NCI-H2171 (cell line): ENCODE data around the gene ASGR2.
"Not testable (repeated sequence)": the region's sequence is repeated elsewhere in the genome, so short reads cannot be mapped to it uniquely, and the experiment has no call there.

Experiments used
- DNase-seq: peaks from one replicate; lab custom pipeline; 2025; lab: John Stamatoyannopoulos, UW

ASGR2 gene

GRCh38 chr17:7124923-7125322 lies 10.3 kb upstream of the ASGR2 start:
- no peak for DNase-seq

- no peak for DNase-seq
Measured at GRCh38 chr17:7123844-7124243, 9.2 kb upstream of the ASGR2 start.

- no peak for DNase-seq
Measured at GRCh38 chr17:7122381-7122780, 7.8 kb upstream of the ASGR2 start.

GRCh38 chr17:7120635-7121034 lies 6.0 kb upstream of the ASGR2 start:
- not testable (repeated sequence) for DNase-seq

GRCh38 chr17:7120123-7120522 lies 5.5 kb upstream of the ASGR2 start:
- DNase-seq: no peak

GRCh38 chr17:7119314-7119713 lies 4.7 kb upstream of the ASGR2 start:
- no peak for DNase-seq

- DNase-seq: no peak
Measured at GRCh38 chr17:7114875-7115614, 423 bp upstream of the ASGR2 start.

GRCh38 chr17:7113273-7114071 lies 1.1 kb downstream of the ASGR2 start:
- DNase-seq: no peak

- DNase-seq: no peak
Measured at GRCh38 chr17:7112510-7113108, 2.0 kb downstream of the ASGR2 start.

- no peak for DNase-seq
Measured at GRCh38 chr17:7111784-7112509, 2.7 kb downstream of the ASGR2 start.

GRCh38 chr17:7110617-7111306 lies 3.9 kb downstream of the ASGR2 start:
- DNase-seq: no peak

GRCh38 chr17:7109461-7110322 lies 4.9 kb downstream of the ASGR2 start:
- no peak for DNase-seq

- no peak for DNase-seq
Measured at GRCh38 chr17:7108981-7109380, 5.6 kb downstream of the ASGR2 start.

GRCh38 chr17:7108560-7108925 lies 6.1 kb downstream of the ASGR2 start:
- no peak for DNase-seq

GRCh38 chr17:7107795-7108559 lies 6.6 kb downstream of the ASGR2 start:
- no peak for DNase-seq

- DNase-seq: peak; percentile 62
Measured at GRCh38 chr17:7107012-7107754, 7.4 kb downstream of the ASGR2 start.

- DNase-seq: no peak
Measured at GRCh38 chr17:7102421-7102820, 12.2 kb downstream of the ASGR2 start.

- DNase-seq: no peak
Measured at GRCh38 chr17:7101531-7101930, 13.1 kb downstream of the ASGR2 start.

GRCh38 chr17:7100641-7101379 lies 13.8 kb downstream of the ASGR2 start:
- DNase-seq: not testable (repeated sequence)
